Natural killer cell (primary cell): ENCODE measurements around the gene MARCHF10. TPM values are rescaled to one million over a fixed set of nuclear protein-coding genes. Genes with fewer than 3 reads are reported as not detected.

Experiments used
- ATAC-seq, 3 donors: fragments of 150-1000 bp in 2 of 3; fragments of 200-7000 bp in 1 of 3; cut with Tn5 transposase; 1 replicate in 1 of 3; 2 replicates in 2 of 3; pipeline ENCODE4 v1.10.0; 2021; ENCODE audit warnings: mild to moderate bottlenecking in 2 of 3, moderate library complexity in 2 of 3
- DNase-seq, 2 donors: peaks; one replicate each; pipeline versions ENCODE4 v3.0.0 to v3.0.0-alpha.2; 2013 to 2021; ENCODE audit warnings: mixed read lengths in 1 of 2
- H3K27ac ChIP-seq: one replicate; pipeline ENCODE4 v1.5.1; 2013; ENCODE audit warnings: mild to moderate bottlenecking, low read length
- H3K27me3 ChIP-seq: one replicate; pipeline ENCODE4 v1.6.1; 2013; ENCODE audit warnings: low read length; ENCODE audit not compliant: control insufficient read depth, insufficient read depth
- H3K36me3 ChIP-seq: one replicate; pipeline ENCODE4 v1.6.1; 2013; ENCODE audit warnings: low read length; ENCODE audit not compliant: control insufficient read depth, insufficient read depth
- H3K4me1 ChIP-seq: one replicate; pipeline ENCODE4 v1.6.1; 2013; ENCODE audit warnings: low read length; ENCODE audit not compliant: control insufficient read depth, insufficient read depth
- H3K4me3 ChIP-seq: one replicate; pipeline ENCODE4 v1.5.1; 2013; ENCODE audit warnings: low read length
- H3K9me3 ChIP-seq: one replicate; pipeline ENCODE4 v1.6.1; 2013; ENCODE audit warnings: low read length; ENCODE audit not compliant: control insufficient read depth, insufficient read depth
- H3K27ac Mint-ChIP-seq, 2 donors: one replicate each; pipeline ENCODE4 v1.8.0; 2022; ENCODE audit warnings: mild to moderate bottlenecking in 2 of 2, mixed read lengths in 2 of 2, moderate library complexity in 1 of 2
- H3K27me3 Mint-ChIP-seq, 2 donors: one replicate each; pipeline ENCODE4 v1.8.0; 2022; ENCODE audit warnings: low read depth in 2 of 2, mixed read lengths in 2 of 2
- H3K36me3 Mint-ChIP-seq: one replicate; pipeline ENCODE4 v1.8.0; 2022; ENCODE audit warnings: mixed read lengths
- H3K4me1 Mint-ChIP-seq, 2 donors: one replicate each; pipeline ENCODE4 v1.8.0; 2022; ENCODE audit warnings: mixed read lengths in 2 of 2
- H3K4me3 Mint-ChIP-seq: one replicate; pipeline ENCODE4 v1.8.0; 2022; ENCODE audit warnings: mild to moderate bottlenecking, moderate library complexity, mixed read lengths
- H3K9me3 Mint-ChIP-seq, 2 donors: one replicate each; pipeline ENCODE4 v1.8.0; 2022; ENCODE audit warnings: mixed read lengths in 2 of 2
- WGBS: methylation state at CpG from one replicate; pipeline ENCODE4 v1.1.7; 2013; ENCODE audit warnings: missing lambda C conversion rate; ENCODE audit not compliant: insufficient coverage; 5-methylcytosine and 5-hydroxymethylcytosine counted together
- intact Hi-C: fragments of 100-400 bp; cut with micrococcal nuclease; formaldehyde crosslinking; loops from one replicate; pipeline ENCODE4 v1.14.2; 2022
- total RNA-seq, 4 donors: library from RNA; stranded (reverse); fragments of 120-200 nt in 1 of 4; gene quantifications; one replicate each; pipeline versions ENCODE4 v1.2.3 to v1.2.4, GENCODE V29; 2013 to 2022
- TF ChIP-seq, protein P1 (sequence below): fragments of 200-600 bp; IDR thresholded peaks from one replicate; pipeline ENCODE4 v1.8.0; 2022; ENCODE audit warnings: antibody characterized with exemption

MARCHF10 gene
- total RNA-seq, 3 donors from 2014 or later (not counting 1 experiment from before 2014, with no cell fraction given) = 0.35 to 1.2 (median 0.40) TPM

DNA sequence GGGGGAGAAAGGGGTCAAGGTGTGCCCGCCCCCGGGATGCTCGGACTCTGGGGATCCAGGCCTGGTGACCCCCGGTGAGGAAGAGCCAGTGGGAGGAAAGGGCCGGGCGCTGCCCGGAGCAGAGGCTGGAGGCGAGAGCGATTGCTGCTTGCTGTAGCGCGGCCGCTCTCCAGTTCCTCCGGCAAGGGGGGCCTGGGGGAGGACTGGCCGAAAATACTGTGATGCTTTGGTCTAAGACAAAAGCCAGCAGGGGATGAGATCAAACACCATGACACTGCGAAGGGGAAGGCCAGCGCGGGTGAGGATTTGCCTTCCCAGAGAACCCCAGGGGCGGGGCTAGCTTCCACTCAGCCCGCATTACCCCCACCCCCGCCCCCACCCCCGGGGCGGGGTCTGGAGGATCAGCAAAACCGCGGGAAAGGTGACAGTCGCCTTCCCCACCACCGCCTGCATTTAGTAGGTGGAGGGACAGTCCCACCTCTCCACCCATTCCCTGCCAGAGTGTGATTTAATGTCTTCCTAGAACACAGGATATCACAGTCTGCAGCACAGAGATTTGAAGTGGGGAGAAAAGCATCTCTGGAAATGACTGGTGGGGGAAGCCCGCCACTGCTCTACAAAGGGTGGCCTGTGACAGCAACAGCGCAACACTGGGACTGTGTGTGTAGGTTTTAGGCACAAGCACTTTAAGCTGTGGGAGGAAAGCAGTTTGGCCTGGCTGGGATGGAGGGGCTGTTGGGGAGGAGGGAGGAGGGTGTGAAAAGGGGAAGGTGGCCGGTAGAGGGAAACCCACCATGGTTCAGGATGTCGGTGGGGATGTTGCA, 154.9 kb downstream of the MARCHF10 start:
- Histone ChIP-seq H3K4me1 (peaks cover 22% of the 10 kb centered on the region), H3K27me3 (peaks cover 2% of the 10 kb centered on the region), H3K36me3 (no peaks in the 10 kb centered on the region), H3K27ac (no peak overlapping the region), H3K4me3 (peak overlapping the region; percentile 46), H3K9me3 (no peaks in the 10 kb centered on the region)
- intact Hi-C loops = no loop called here
- ATAC-seq (peak; percentile 75 to 79 (median 77)), DNase-seq (peak; percentile 39 to 72)
- H3K36me3 Mint-ChIP-seq = no peaks in the 10 kb centered on the region
- no peaks in the 10 kb centered on the region for H3K9me3 Mint-ChIP-seq
- peaks cover 15 to 18% of the 10 kb centered on the region in 2 donors for H3K4me1 Mint-ChIP-seq
- peaks cover 0 to 21% of the 10 kb centered on the region in 2 donors for H3K27me3 Mint-ChIP-seq
- H3K4me3 Mint-ChIP-seq = peak overlapping the region; percentile 85
- under 1% methylated on average over 26 of the region's 30 CpGs for WGBS
- peak overlapping the region in 1 of 2 donors; percentile 75 for H3K27ac Mint-ChIP-seq
- TF ChIP-seq, protein P1, sequence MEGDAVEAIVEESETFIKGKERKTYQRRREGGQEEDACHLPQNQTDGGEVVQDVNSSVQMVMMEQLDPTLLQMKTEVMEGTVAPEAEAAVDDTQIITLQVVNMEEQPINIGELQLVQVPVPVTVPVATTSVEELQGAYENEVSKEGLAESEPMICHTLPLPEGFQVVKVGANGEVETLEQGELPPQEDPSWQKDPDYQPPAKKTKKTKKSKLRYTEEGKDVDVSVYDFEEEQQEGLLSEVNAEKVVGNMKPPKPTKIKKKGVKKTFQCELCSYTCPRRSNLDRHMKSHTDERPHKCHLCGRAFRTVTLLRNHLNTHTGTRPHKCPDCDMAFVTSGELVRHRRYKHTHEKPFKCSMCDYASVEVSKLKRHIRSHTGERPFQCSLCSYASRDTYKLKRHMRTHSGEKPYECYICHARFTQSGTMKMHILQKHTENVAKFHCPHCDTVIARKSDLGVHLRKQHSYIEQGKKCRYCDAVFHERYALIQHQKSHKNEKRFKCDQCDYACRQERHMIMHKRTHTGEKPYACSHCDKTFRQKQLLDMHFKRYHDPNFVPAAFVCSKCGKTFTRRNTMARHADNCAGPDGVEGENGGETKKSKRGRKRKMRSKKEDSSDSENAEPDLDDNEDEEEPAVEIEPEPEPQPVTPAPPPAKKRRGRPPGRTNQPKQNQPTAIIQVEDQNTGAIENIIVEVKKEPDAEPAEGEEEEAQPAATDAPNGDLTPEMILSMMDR = no peak

- peaks cover 0 to 21% of the 10 kb centered on the region in 2 donors for H3K27me3 Mint-ChIP-seq
- intact Hi-C loops = no loop called here
- ATAC-seq = peak; percentile 19 to 43 (median 42)
These were observed 155.7 kb downstream of the MARCHF10 start for GRCh38 chr17:62652251-62653001.

More at GRCh38 chr17:62652251-62653001, 155.7 kb downstream of the MARCHF10 start:
- TF ChIP-seq, protein P1 = no peak
- Mint-ChIP-seq H3K27ac (peak overlapping the region in 1 of 2 donors; percentile 75), H3K4me3 (peak overlapping the region; percentile 85), H3K4me1 (peaks cover 15 to 18% of the 10 kb centered on the region in 2 donors), H3K36me3 (no peaks in the 10 kb centered on the region), H3K9me3 (no peaks in the 10 kb centered on the region)
- Histone ChIP-seq H3K27ac (no peak overlapping the region), H3K4me1 (peaks cover 22% of the 10 kb centered on the region), H3K27me3 (peaks cover 2% of the 10 kb centered on the region), H3K4me3 (peak overlapping the region; percentile 46), H3K36me3 (no peaks in the 10 kb centered on the region), H3K9me3 (no peaks in the 10 kb centered on the region)
- peak; percentile 35 to 58 for DNase-seq
- WGBS = 1% methylated on average over 57 of the region's 57 CpGs

Other genes with a start within 250 kb of the MARCHF10 start
- under 1 TPM; 0.23 to 0.54 (median 0.50) TPM for gene MRC2, start 180.6 kb downstream of the MARCHF10 start, total RNA-seq
- 10 to 100 TPM; 53.9 to 59.9 (median 59.4) TPM for gene TANC2, start 157.9 kb upstream of the MARCHF10 start, total RNA-seq